GM21423 (cell line): ENCODE results near the gene TNFRSF14.
"Not testable (repeated sequence)": the region's sequence is repeated elsewhere in the genome, so short reads cannot be mapped to it uniquely, and the experiment has no call there.

Source experiments
- ATAC-seq: cut with Tn5 transposase; IDR thresholded peaks from one replicate; pipeline ENCODE4 v1.9.1; 2021; ENCODE audit warnings: mild to moderate bottlenecking, moderate library complexity; ENCODE audit not compliant: unreplicated experiment

Gene TNFRSF14

GRCh38 chr1:2538376-2538775, 17.8 kb upstream of the TNFRSF14 start:
- no peak for ATAC-seq

- ATAC-seq: no peak
Measured at GRCh38 chr1:2538872-2539271, 17.3 kb upstream of the TNFRSF14 start.

- no peak for ATAC-seq
Measured at GRCh38 chr1:2539312-2539907, 16.8 kb upstream of the TNFRSF14 start.

GRCh38 chr1:2540816-2541492, 15.2 kb upstream of the TNFRSF14 start:
- no peak for ATAC-seq

- no peak for ATAC-seq
Measured at GRCh38 chr1:2541619-2542245, 14.4 kb upstream of the TNFRSF14 start.

GRCh38 chr1:2542246-2542915, 13.8 kb upstream of the TNFRSF14 start:
- no peak for ATAC-seq

- ATAC-seq: no peak
Measured at GRCh38 chr1:2543543-2544092, 12.6 kb upstream of the TNFRSF14 start.

- no peak for ATAC-seq
Measured at GRCh38 chr1:2544093-2544874, 11.9 kb upstream of the TNFRSF14 start.

GRCh38 chr1:2544875-2545640, 11.1 kb upstream of the TNFRSF14 start:
- ATAC-seq: no peak

- peak; percentile 39 for ATAC-seq
Measured at GRCh38 chr1:2545754-2546514, 10.2 kb upstream of the TNFRSF14 start.

- peak; percentile 31 for ATAC-seq
Measured at GRCh38 chr1:2546515-2547209, 9.5 kb upstream of the TNFRSF14 start.

- ATAC-seq: peak; percentile 18
Measured at GRCh38 chr1:2547210-2548067, 8.7 kb upstream of the TNFRSF14 start.

GRCh38 chr1:2548068-2548589, 8.0 kb upstream of the TNFRSF14 start:
- ATAC-seq: peak; percentile 17

GRCh38 chr1:2549367-2550029, 6.7 kb upstream of the TNFRSF14 start:
- ATAC-seq: not testable (repeated sequence)

- not testable (repeated sequence) for ATAC-seq
Measured at GRCh38 chr1:2550309-2550861, 5.8 kb upstream of the TNFRSF14 start.

- ATAC-seq: not testable (repeated sequence)
Measured at GRCh38 chr1:2551544-2551943, 4.6 kb upstream of the TNFRSF14 start.

- no peak for ATAC-seq
Measured at GRCh38 chr1:2552189-2552588, 4.0 kb upstream of the TNFRSF14 start.
